ENCODE measurements around the gene SYNE3.

DNA sequence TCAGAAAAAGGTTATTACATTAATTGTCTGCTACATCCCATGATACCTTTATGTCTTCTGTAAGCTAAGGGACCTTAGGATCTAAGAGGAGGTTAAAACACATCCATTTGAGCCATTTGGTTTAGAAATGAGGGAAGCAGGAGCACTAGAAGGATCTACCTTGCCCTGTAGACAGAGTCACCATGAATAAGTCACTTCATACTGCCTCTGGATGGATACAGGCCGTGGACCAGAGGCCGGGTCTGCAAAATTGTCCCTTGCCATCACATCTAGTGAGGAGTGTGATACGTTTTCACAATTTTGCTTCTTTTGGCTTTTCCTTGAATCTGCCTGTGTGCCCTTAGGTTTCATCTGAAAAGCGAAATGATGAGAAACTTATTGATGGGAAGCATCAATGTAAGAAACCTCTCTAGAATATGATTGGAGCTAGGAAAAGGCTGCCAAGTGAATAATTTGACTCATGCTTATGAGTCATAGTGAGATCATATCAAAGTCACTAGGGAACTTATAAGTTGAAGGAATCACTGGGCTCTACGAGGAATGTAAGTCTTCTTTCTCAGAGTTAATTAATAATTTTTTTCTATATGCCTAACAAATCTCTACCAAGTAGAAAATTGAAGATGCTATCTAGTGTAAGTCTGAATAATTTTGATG is 29.2 kb upstream of the SYNE3 start:
- TF ChIP-seq, protein P1, sequence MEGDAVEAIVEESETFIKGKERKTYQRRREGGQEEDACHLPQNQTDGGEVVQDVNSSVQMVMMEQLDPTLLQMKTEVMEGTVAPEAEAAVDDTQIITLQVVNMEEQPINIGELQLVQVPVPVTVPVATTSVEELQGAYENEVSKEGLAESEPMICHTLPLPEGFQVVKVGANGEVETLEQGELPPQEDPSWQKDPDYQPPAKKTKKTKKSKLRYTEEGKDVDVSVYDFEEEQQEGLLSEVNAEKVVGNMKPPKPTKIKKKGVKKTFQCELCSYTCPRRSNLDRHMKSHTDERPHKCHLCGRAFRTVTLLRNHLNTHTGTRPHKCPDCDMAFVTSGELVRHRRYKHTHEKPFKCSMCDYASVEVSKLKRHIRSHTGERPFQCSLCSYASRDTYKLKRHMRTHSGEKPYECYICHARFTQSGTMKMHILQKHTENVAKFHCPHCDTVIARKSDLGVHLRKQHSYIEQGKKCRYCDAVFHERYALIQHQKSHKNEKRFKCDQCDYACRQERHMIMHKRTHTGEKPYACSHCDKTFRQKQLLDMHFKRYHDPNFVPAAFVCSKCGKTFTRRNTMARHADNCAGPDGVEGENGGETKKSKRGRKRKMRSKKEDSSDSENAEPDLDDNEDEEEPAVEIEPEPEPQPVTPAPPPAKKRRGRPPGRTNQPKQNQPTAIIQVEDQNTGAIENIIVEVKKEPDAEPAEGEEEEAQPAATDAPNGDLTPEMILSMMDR (IDR thresholded peaks at IDR 0.05; ENCODE audit: insufficient read depth, low read length, poor library complexity, severe bottlenecking) = no peak
- TF ChIP-seq EZH2phosphoT487 (conservative IDR thresholded peaks at IDR 0.05; ENCODE audit: low read length) = no peak

Data from SU-DHL-6 (cell line).